HFFc6 (cell line): ENCODE data around the gene DCBLD1. TPM values are rescaled to one million over a fixed set of nuclear protein-coding genes. Genes with fewer than 3 reads are reported as not detected.
A peak's percentile ranks its signal among the peaks of the same experiment; 100 is the strongest.

Experiments used
- DNase-seq: peaks from one replicate; pipeline ENCODE4 v3.0.0-alpha.2; 2018
- H3K27ac Mint-ChIP-seq: 2 replicates; pipeline ENCODE4 v1.8.0; 2020; ENCODE audit warnings: mild to moderate bottlenecking, mixed read lengths
- H3K27me3 Mint-ChIP-seq: 2 replicates; pipeline ENCODE4 v1.8.0; 2021; ENCODE audit warnings: mild to moderate bottlenecking, moderate library complexity, mixed read lengths; ENCODE audit not compliant: insufficient read depth
- H3K36me3 Mint-ChIP-seq: 2 replicates; pipeline ENCODE4 v1.8.0; 2021; ENCODE audit warnings: low read depth, mixed read lengths
- H3K4me1 Mint-ChIP-seq: 2 replicates; pipeline ENCODE4 v1.8.0; 2020; ENCODE audit warnings: low read depth, mixed read lengths
- H3K4me3 Mint-ChIP-seq: 2 replicates; pipeline ENCODE4 v1.8.0; 2020; ENCODE audit warnings: mild to moderate bottlenecking, moderate library complexity, mixed read lengths
- H3K9me3 Mint-ChIP-seq: 2 replicates; pipeline ENCODE4 v1.8.0; 2020; ENCODE audit warnings: mild to moderate bottlenecking, mixed read lengths
- CTCF ChIP-seq: fragments of 200-600 bp; sonication (generic); IDR thresholded peaks from 2 replicates; pipeline ENCODE4 v1.5.0; 2021; ENCODE audit warnings: antibody characterized with exemption, mild to moderate bottlenecking
- total RNA-seq, 6 experiments: library from RNA; stranded (reverse); fragmentation: NEBNext Ultra II Directional; extraction: Animal tissue kit (Norgen Biotek cat#: 25700); gene quantifications; 2 replicates in 1 of 6; 3 replicates in 5 of 6; pipeline ENCODE4 v1.2.3, GENCODE V29; 2021

The DCBLD1 gene
- total RNA-seq, 6 experiments from 2014 or later: 29.3 to 41.6 (median 31.9) TPM

DNA sequence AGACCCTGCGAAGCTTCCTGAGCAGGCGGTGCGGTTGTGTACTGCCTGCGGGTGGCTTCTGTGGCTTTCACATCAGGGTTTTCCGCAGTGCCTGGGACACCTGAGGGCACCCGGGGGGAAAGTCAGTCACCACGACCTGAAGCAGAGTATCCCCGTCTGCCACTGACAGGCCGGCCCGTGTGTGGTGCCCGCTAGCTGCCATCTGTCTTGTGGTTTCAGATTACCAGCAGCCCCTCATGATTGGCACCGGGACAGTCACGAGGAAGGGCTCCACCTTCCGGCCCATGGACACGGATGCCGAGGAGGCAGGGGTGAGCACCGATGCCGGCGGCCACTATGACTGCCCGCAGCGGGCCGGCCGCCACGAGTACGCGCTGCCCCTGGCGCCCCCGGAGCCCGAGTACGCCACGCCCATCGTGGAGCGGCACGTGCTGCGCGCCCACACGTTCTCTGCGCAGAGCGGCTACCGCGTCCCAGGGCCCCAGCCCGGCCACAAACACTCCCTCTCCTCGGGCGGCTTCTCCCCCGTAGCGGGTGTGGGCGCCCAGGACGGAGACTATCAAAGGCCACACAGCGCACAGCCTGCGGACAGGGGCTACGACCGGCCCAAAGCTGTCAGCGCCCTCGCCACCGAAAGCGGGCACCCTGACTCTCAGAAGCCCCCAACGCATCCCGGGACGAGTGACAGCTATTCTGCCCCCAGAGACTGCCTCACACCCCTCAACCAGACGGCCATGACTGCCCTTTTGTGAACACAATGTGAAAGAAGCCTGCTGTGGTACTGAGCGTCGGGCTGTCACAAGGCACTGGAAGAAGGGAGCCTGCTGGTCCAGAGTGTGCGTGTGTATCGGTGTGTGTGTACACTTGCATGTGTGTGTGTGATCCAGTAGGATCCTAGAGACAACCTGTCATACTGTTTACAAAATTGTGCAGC is 65.5 kb downstream of the DCBLD1 start:
- H3K4me3 Mint-ChIP-seq: peak overlapping the region; percentile 72
- DNase-seq: no peak
- peak; percentile 51 for TF ChIP-seq CTCF
- no peaks in the 10 kb centered on the region for H3K9me3 Mint-ChIP-seq
- H3K36me3 Mint-ChIP-seq: peaks cover 50% of the 10 kb centered on the region
- H3K27ac Mint-ChIP-seq: peak overlapping the region; percentile 81
- peaks cover 55% of the 10 kb centered on the region for H3K4me1 Mint-ChIP-seq
- H3K27me3 Mint-ChIP-seq: peaks cover 1% of the 10 kb centered on the region

GRCh38 chr6:117548797-117549301 is 66.4 kb downstream of the DCBLD1 start:
- Mint-ChIP-seq H3K4me3 (peak overlapping the region; percentile 72), H3K4me1 (peaks cover 55% of the 10 kb centered on the region), H3K9me3 (no peaks in the 10 kb centered on the region), H3K27me3 (peaks cover 1% of the 10 kb centered on the region), H3K36me3 (peaks cover 44% of the 10 kb centered on the region), H3K27ac (peak overlapping the region; percentile 81)
- peak; percentile 52 for DNase-seq
- TF ChIP-seq CTCF: no peak

DNA sequence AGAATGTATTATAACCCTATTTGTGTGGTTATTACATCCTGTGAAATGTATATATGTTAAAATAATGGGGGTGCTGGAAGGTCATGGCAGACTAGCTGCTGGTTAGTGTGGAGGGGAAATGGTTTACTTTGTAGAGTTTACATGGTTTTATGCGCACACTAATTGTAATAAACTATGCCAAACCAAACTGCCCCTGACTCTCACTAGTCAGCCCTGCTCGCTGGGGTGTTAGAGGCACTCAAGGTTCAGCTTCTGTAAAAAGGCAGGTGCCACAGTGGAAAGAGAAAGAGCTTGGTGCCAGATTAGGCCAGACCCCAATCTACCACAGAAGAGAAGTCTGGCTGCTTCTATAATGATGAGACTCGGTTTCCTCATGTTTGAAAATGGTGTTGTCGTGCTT is 67.1 kb downstream of the DCBLD1 start:
- Mint-ChIP-seq H3K4me1 (peaks cover 55% of the 10 kb centered on the region), H3K27ac (no peak overlapping the region; the same call in 1 of the 2 replicates), H3K9me3 (no peaks in the 10 kb centered on the region), H3K4me3 (no peak overlapping the region), H3K36me3 (peaks cover 42% of the 10 kb centered on the region), H3K27me3 (peaks cover 1% of the 10 kb centered on the region)
- DNase-seq: no peak
- TF ChIP-seq CTCF: no peak

- Mint-ChIP-seq H3K36me3 (peaks cover 40% of the 10 kb centered on the region), H3K9me3 (no peaks in the 10 kb centered on the region), H3K4me1 (peaks cover 55% of the 10 kb centered on the region), H3K27ac (no peak overlapping the region), H3K27me3 (peaks cover 1% of the 10 kb centered on the region), H3K4me3 (no peak overlapping the region)
- no peak for TF ChIP-seq CTCF
- no peak for DNase-seq
Observed at GRCh38 chr6:117550078-117550600, 67.7 kb downstream of the DCBLD1 start.

DNA sequence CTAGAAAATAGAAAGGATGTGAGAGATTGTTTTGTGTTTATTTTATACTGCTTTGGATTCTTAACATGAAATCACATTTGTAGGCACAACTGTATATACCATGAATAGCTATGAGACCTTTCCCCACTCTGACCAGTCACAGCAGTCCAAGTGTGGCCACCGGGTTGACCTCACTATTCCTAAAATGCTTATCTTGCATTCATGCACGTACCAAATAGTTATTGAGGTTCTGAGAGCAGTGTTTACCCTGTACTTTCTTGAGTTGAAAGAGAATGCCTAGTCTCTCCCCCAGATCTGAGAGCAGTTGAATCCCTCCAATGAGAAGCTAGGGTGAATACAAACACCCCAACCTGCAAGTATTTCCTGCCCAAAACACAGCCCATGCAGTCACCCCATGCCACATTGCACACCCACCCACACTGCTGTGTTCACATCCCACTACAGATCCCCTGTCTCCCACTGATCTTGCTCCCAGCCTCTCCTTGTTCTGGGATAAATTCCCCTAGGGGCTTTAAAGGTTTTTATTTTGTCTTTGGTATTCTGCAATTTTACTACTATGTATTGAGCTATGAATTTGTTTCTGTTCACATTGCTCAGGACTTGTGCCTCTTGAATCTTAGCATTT is 68.3 kb downstream of the DCBLD1 start:
- Mint-ChIP-seq H3K27ac (peak overlapping the region; percentile 3; the same call in 1 of the 2 replicates), H3K4me1 (peaks cover 57% of the 10 kb centered on the region)

More for the DNA sequence above, 68.3 kb downstream of the DCBLD1 start:
- Mint-ChIP-seq H3K4me3 (no peak overlapping the region), H3K36me3 (peaks cover 36% of the 10 kb centered on the region), H3K27me3 (peaks cover 1% of the 10 kb centered on the region), H3K9me3 (no peaks in the 10 kb centered on the region)
- no peak for TF ChIP-seq CTCF
- no peak for DNase-seq
